GM23338 (cell line): Measurements from ENCODE around the gene CLDN20. TPM values are rescaled to one million over a fixed set of nuclear protein-coding genes. Genes with fewer than 3 reads are reported as not detected.

Experiments used
- ATAC-seq: fragments of 200-7000 bp; cut with Tn5 transposase; 3 replicates; pipeline ENCODE4 v1.9.1; 2020
- DNase-seq: peaks from one replicate; pipeline ENCODE4 v3.0.0-alpha.2; 2015; ENCODE audit warnings: low spot score
- H2AFZ ChIP-seq: fragments of 200-600 bp; sonication (generic); 2 replicates; pipeline ENCODE4 v1.8.0; 2016; ENCODE audit warnings: antibody characterized with exemption, mild to moderate bottlenecking, moderate library complexity
- H3F3A ChIP-seq: fragments of 200-600 bp; sonication (generic); replicated peaks from 2 replicates; pipeline ENCODE4 v1.8.0; 2017; ENCODE audit warnings: antibody characterized with exemption, mixed run types, low read depth
- H3K27ac ChIP-seq: fragments of 200-600 bp; sonication (generic); 2 replicates; pipeline ENCODE4 v1.6.1; 2016; ENCODE audit warnings: low read depth
- H3K27me3 ChIP-seq: fragments of 200-600 bp; sonication (generic); 2 replicates; pipeline ENCODE4 v1.8.0; 2016; ENCODE audit warnings: mild to moderate bottlenecking, mixed run types, moderate library complexity; ENCODE audit not compliant: insufficient read depth
- H3K36me3 ChIP-seq: fragments of 200-600 bp; sonication (generic); 2 replicates; pipeline ENCODE4 v1.8.0; 2016; ENCODE audit warnings: mild to moderate bottlenecking; ENCODE audit not compliant: insufficient read depth
- H3K4me1 ChIP-seq: fragments of 200-600 bp; sonication (generic); 2 replicates; pipeline ENCODE4 v1.8.0; 2016; ENCODE audit warnings: mild to moderate bottlenecking, moderate library complexity; ENCODE audit not compliant: insufficient read depth
- H3K4me2 ChIP-seq: fragments of 200-600 bp; sonication (generic); 2 replicates; pipeline ENCODE4 v1.7.1; 2017; ENCODE audit warnings: mixed run types
- H3K4me3 ChIP-seq: fragments of 200-600 bp; sonication (generic); 2 replicates; pipeline ENCODE4 v1.6.1; 2016; ENCODE audit warnings: mixed run types
- H3K79me2 ChIP-seq: fragments of 200-600 bp; sonication (generic); replicated peaks from 2 replicates; pipeline ENCODE4 v1.8.0; 2017; ENCODE audit warnings: mild to moderate bottlenecking; ENCODE audit not compliant: insufficient read depth
- H3K9me2 ChIP-seq: fragments of 200-600 bp; sonication (generic); 2 replicates; pipeline ENCODE4 v1.8.0; 2017; ENCODE audit not compliant: insufficient read depth
- H4K20me1 ChIP-seq: fragments of 200-600 bp; sonication (generic); replicated peaks from 2 replicates; pipeline ENCODE4 v1.8.0; 2017; ENCODE audit warnings: mild to moderate bottlenecking; ENCODE audit not compliant: insufficient read depth
- H3K27ac Mint-ChIP-seq: 2 replicates; pipeline ENCODE4 v1.8.0; 2020; ENCODE audit warnings: inconsistent platforms, mild to moderate bottlenecking, moderate library complexity, mixed read lengths
- H3K27me3 Mint-ChIP-seq: 3 replicates; pipeline ENCODE4 v1.8.0; 2022; ENCODE audit warnings: low read depth, mild to moderate bottlenecking, moderate library complexity, mixed read lengths, inconsistent platforms; ENCODE audit not compliant: insufficient read depth, poor library complexity
- H3K36me3 Mint-ChIP-seq: 3 replicates; pipeline ENCODE4 v1.8.0; 2021; ENCODE audit warnings: low read depth, mild to moderate bottlenecking, inconsistent platforms, moderate library complexity, mixed read lengths
- H3K4me1 Mint-ChIP-seq: 3 replicates; pipeline ENCODE4 v1.8.0; 2020; ENCODE audit warnings: mild to moderate bottlenecking, inconsistent platforms, mixed read lengths
- H3K4me3 Mint-ChIP-seq: 3 replicates; pipeline ENCODE4 v1.8.0; 2021; ENCODE audit warnings: moderate library complexity, mild to moderate bottlenecking, inconsistent platforms, mixed read lengths
- H3K9me3 Mint-ChIP-seq: 3 replicates; pipeline ENCODE4 v1.8.0; 2020; ENCODE audit warnings: moderate library complexity, mild to moderate bottlenecking, inconsistent platforms, mixed read lengths
- CREB1 ChIP-seq: fragments of 250-450 bp; sonication (Bioruptor Pico); IDR thresholded peaks from 2 replicates; pipeline ENCODE4 v1.5.0; 2020; ENCODE audit warnings: low read depth, mild to moderate bottlenecking, moderate library complexity
- EZH2 ChIP-seq: fragments of 200-600 bp; sonication (generic); IDR thresholded peaks from one replicate; pipeline ENCODE4 v1.8.0; 2017; ENCODE audit warnings: antibody characterized with exemption, mild to moderate bottlenecking, low read depth; ENCODE audit not compliant: unreplicated experiment
- JUNB ChIP-seq: IDR thresholded peaks from one replicate; pipeline ENCODE4 v1.6.1; 2016; ENCODE audit warnings: antibody characterized with exemption; ENCODE audit not compliant: unreplicated experiment
- POLR2AphosphoS5 ChIP-seq: IDR thresholded peaks from 2 replicates; pipeline ENCODE4 v1.6.1; 2016; ENCODE audit warnings: antibody characterized with exemption, low read depth
- STAT1 ChIP-seq: IDR thresholded peaks from one replicate; pipeline ENCODE4 v1.6.1; 2016; ENCODE audit warnings: antibody characterized with exemption; ENCODE audit not compliant: unreplicated experiment
- ZNF331 ChIP-seq: fragments of 250-450 bp; sonication (Bioruptor Pico); IDR thresholded peaks from 2 replicates; pipeline ENCODE4 v1.5.0; 2020; ENCODE audit warnings: low read depth, mild to moderate bottlenecking, moderate library complexity
- polyA plus RNA-seq: library from polyadenylated mRNA; unstranded; fragments of >200 nt; fragmentation: Nextera tagmentation; extraction: Ambion mirVana; gene quantifications from 2 replicates; pipeline ENCODE4 v1.2.1, GENCODE V29; 2016
- total RNA-seq: library from RNA; depleted of rRNA; stranded (reverse); fragments of >200 nt; shearing (Covaris generic); gene quantifications from 2 replicates; pipeline ENCODE4 v1.2.3, GENCODE V29; 2014
- TF ChIP-seq, protein P1 (sequence below): fragments of 250-450 bp; sonication (Bioruptor Pico); IDR thresholded peaks from 2 replicates; pipeline ENCODE4 v1.5.0; 2020; ENCODE audit warnings: mild to moderate bottlenecking, moderate library complexity
- TF ChIP-seq, protein P2 (sequence below): IDR thresholded peaks from 2 replicates; pipeline ENCODE4 v1.6.1; 2016; ENCODE audit warnings: antibody characterized with exemption

CLDN20 gene
- total and polyA plus RNA-seq, 2 experiments from 2014 or later: 0.23 TPM; not detected in 1

GRCh38 chr6:155219299-155219698 is 44.5 kb upstream of the CLDN20 start:
- Histone ChIP-seq H4K20me1 (no peaks in the 10 kb centered on the region), H3K27me3 (no peaks in the 10 kb centered on the region), H3F3A (no peaks in the 10 kb centered on the region), H3K79me2 (no peaks in the 10 kb centered on the region), H3K36me3 (no peaks in the 10 kb centered on the region), H3K27ac (no peak overlapping the region), H3K9me2 (no peaks in the 10 kb centered on the region), H3K4me3 (no peak overlapping the region), H3K4me1 (peaks cover 5% of the 10 kb centered on the region; the same call in 1 of the 2 replicates), H2AFZ (no peak overlapping the region), H3K4me2 (no peak overlapping the region)
- no peak for DNase-seq
- H3K36me3 Mint-ChIP-seq: peaks cover 7% of the 10 kb centered on the region
- no peak for TF ChIP-seq ZNF331
- TF ChIP-seq CREB1 (CRISPR knock-in tag): no peak
- TF ChIP-seq EZH2: no peak
- no peak for TF ChIP-seq JUNB
- H3K9me3 Mint-ChIP-seq: no peaks in the 10 kb centered on the region
- H3K4me3 Mint-ChIP-seq: no peak overlapping the region
- peaks cover 9% of the 10 kb centered on the region for H3K27me3 Mint-ChIP-seq
- H3K4me1 Mint-ChIP-seq: peaks cover 29% of the 10 kb centered on the region
- ATAC-seq: no peak
- no peak overlapping the region for H3K27ac Mint-ChIP-seq

DNA sequence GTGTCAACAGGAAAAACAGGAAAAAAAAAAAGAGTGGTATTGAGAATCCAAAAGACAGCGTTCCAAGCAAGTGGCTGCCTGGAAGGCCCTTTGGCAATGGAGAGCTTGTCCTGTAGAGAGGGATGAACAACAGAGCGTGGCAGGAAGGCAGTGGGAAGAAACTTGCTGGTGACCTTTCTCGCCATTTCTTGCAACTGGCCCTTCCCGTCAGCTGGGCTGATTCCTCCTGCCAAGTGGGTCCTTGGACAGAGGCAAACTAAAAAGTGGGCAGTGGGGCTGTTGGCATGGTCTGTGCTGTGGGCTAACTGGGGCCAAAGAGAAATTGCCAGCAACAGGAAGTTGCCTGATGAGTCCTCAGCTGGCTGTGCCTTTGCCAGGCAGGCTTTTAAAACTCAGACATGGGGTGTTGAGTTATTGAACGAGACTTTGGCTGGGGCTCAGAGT is 43.9 kb upstream of the CLDN20 start:
- peak overlapping the region; percentile 58; the same call in 1 of the 2 replicates for H3K27ac Mint-ChIP-seq

More for the DNA sequence above, 43.9 kb upstream of the CLDN20 start:
- H3K4me3 Mint-ChIP-seq: no peak overlapping the region
- DNase-seq (no peak), ATAC-seq (no peak)
- H3K4me1 ChIP-seq: peaks cover 4% of the 10 kb centered on the region; the same call in 1 of the 2 replicates
- H3K4me1 Mint-ChIP-seq: peaks cover 29% of the 10 kb centered on the region
- H3K9me2 ChIP-seq: no peaks in the 10 kb centered on the region
- H2AFZ ChIP-seq: no peak overlapping the region
- H3K79me2 ChIP-seq: no peaks in the 10 kb centered on the region
- no peak overlapping the region for H3K4me2 ChIP-seq
- H3K4me3 ChIP-seq: no peak overlapping the region
- peaks cover 9% of the 10 kb centered on the region for H3K27me3 Mint-ChIP-seq
- H3K36me3 Mint-ChIP-seq: peaks cover 4% of the 10 kb centered on the region
- H3F3A ChIP-seq: no peaks in the 10 kb centered on the region
- H3K9me3 Mint-ChIP-seq: no peaks in the 10 kb centered on the region
- no peaks in the 10 kb centered on the region for H4K20me1 ChIP-seq
- no peak overlapping the region for H3K27ac ChIP-seq
- H3K36me3 ChIP-seq: no peaks in the 10 kb centered on the region
- no peaks in the 10 kb centered on the region for H3K27me3 ChIP-seq
- TF ChIP-seq, protein P1, sequence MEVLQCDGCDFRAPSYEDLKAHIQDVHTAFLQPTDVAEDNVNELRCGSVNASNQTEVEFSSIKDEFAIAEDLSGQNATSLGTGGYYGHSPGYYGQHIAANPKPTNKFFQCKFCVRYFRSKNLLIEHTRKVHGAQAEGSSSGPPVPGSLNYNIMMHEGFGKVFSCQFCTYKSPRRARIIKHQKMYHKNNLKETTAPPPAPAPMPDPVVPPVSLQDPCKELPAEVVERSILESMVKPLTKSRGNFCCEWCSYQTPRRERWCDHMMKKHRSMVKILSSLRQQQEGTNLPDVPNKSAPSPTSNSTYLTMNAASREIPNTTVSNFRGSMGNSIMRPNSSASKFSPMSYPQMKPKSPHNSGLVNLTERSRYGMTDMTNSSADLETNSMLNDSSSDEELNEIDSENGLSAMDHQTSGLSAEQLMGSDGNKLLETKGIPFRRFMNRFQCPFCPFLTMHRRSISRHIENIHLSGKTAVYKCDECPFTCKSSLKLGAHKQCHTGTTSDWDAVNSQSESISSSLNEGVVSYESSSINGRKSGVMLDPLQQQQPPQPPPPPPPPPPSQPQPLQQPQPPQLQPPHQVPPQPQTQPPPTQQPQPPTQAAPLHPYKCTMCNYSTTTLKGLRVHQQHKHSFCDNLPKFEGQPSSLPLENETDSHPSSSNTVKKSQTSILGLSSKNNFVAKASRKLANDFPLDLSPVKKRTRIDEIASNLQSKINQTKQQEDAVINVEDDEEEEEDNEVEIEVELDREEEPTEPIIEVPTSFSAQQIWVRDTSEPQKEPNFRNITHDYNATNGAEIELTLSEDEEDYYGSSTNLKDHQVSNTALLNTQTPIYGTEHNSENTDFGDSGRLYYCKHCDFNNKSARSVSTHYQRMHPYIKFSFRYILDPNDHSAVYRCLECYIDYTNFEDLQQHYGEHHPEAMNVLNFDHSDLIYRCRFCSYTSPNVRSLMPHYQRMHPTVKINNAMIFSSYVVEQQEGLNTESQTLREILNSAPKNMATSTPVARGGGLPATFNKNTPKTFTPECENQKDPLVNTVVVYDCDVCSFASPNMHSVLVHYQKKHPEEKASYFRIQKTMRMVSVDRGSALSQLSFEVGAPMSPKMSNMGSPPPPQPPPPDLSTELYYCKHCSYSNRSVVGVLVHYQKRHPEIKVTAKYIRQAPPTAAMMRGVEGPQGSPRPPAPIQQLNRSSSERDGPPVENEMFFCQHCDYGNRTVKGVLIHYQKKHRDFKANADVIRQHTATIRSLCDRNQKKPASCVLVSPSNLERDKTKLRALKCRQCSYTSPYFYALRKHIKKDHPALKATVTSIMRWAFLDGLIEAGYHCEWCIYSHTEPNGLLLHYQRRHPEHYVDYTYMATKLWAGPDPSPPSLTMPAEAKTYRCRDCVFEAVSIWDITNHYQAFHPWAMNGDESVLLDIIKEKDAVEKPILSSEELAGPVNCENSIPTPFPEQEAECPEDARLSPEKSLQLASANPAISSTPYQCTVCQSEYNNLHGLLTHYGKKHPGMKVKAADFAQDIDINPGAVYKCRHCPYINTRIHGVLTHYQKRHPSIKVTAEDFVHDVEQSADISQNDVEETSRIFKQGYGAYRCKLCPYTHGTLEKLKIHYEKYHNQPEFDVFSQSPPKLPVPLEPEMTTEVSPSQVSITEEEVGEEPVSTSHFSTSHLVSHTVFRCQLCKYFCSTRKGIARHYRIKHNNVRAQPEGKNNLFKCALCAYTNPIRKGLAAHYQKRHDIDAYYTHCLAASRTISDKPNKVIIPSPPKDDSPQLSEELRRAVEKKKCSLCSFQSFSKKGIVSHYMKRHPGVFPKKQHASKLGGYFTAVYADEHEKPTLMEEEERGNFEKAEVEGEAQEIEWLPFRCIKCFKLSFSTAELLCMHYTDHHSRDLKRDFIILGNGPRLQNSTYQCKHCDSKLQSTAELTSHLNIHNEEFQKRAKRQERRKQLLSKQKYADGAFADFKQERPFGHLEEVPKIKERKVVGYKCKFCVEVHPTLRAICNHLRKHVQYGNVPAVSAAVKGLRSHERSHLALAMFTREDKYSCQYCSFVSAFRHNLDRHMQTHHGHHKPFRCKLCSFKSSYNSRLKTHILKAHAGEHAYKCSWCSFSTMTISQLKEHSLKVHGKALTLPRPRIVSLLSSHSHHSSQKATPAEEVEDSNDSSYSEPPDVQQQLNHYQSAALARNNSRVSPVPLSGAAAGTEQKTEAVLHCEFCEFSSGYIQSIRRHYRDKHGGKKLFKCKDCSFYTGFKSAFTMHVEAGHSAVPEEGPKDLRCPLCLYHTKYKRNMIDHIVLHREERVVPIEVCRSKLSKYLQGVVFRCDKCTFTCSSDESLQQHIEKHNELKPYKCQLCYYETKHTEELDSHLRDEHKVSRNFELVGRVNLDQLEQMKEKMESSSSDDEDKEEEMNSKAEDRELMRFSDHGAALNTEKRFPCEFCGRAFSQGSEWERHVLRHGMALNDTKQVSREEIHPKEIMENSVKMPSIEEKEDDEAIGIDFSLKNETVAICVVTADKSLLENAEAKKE: no peak
- TF ChIP-seq, protein P2, sequence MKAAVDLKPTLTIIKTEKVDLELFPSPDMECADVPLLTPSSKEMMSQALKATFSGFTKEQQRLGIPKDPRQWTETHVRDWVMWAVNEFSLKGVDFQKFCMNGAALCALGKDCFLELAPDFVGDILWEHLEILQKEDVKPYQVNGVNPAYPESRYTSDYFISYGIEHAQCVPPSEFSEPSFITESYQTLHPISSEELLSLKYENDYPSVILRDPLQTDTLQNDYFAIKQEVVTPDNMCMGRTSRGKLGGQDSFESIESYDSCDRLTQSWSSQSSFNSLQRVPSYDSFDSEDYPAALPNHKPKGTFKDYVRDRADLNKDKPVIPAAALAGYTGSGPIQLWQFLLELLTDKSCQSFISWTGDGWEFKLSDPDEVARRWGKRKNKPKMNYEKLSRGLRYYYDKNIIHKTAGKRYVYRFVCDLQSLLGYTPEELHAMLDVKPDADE: no peak
- TF ChIP-seq POLR2AphosphoS5: no peak
- TF ChIP-seq STAT1: no peak
- no peak for TF ChIP-seq CREB1 (CRISPR knock-in tag)
